RPMI7951 (cell line): ENCODE results near the gene FBXO24. TPM values are rescaled to one million over a fixed set of nuclear protein-coding genes. Genes with fewer than 3 reads are reported as not detected.
"Not testable (repeated sequence)": the region's sequence is repeated elsewhere in the genome, so short reads cannot be mapped to it uniquely, and the experiment has no call there.

Experiments used
- DNase-seq: peaks from one replicate; pipeline ENCODE4 v3.0.0-alpha.2; 2012; ENCODE audit warnings: low read depth
- total RNA-seq: library from RNA; depleted of rRNA; stranded (reverse); fragments of >200 nt; shearing (Covaris generic); gene quantifications from 2 replicates; pipeline ENCODE4 v1.2.3, GENCODE V29; 2014

FBXO24 gene
- total RNA-seq, 1 experiment from 2014 or later = 0.72 TPM

DNA sequence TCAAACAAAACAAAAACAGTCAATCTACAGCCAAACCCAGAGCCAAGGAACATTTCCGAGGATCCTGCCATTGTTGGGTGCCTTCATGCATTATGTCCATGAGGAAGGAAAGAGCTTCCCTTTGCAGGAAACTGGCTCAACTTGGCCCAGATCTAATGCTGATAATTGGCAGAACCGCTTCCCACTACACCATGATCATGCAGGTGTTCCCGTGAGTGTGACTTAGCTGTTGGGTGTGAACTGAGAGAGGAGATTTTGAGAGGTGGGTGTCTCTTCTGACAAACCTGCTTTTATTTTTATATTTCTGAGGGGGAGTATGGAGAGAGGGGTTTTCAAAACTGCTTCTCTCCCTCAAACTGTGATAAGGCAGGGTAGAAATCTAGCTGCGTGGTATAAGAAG, 27.0 kb upstream of the FBXO24 start:
- no peak for DNase-seq

DNA sequence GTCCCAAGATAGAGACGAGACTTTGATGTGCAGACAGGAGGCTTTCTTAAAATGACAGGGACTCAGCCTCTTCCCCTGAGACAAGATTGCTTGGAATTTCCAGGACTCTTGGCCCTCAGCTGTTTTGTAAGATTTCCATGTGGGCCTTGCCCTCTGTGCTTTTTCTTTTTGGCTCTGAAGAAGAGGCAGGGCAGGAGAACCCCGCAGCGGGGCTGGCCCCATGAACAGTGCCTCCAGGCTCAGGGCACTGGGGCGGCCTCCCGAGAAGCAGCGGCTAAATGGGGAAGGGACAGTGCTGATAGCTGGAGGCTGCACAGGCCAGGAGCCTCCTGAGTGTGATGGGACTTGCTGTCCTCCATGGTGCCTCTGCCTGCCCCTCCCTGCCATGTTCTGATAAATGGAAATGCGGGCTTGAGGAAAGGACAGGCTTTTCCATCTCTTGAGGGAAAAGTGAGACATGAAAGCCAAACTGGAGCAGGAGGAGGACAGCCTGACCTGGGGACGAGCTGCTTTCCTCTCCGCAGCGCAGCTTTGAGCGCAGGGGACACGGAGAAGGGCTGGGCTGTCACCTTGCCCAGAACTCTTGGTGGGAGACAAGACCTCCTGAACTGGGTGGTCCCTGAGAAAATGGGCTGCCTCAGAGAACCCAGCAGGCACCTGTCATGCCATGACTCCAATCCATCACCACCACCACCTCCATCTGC, 24.5 kb upstream of the FBXO24 start:
- no peak for DNase-seq

DNA sequence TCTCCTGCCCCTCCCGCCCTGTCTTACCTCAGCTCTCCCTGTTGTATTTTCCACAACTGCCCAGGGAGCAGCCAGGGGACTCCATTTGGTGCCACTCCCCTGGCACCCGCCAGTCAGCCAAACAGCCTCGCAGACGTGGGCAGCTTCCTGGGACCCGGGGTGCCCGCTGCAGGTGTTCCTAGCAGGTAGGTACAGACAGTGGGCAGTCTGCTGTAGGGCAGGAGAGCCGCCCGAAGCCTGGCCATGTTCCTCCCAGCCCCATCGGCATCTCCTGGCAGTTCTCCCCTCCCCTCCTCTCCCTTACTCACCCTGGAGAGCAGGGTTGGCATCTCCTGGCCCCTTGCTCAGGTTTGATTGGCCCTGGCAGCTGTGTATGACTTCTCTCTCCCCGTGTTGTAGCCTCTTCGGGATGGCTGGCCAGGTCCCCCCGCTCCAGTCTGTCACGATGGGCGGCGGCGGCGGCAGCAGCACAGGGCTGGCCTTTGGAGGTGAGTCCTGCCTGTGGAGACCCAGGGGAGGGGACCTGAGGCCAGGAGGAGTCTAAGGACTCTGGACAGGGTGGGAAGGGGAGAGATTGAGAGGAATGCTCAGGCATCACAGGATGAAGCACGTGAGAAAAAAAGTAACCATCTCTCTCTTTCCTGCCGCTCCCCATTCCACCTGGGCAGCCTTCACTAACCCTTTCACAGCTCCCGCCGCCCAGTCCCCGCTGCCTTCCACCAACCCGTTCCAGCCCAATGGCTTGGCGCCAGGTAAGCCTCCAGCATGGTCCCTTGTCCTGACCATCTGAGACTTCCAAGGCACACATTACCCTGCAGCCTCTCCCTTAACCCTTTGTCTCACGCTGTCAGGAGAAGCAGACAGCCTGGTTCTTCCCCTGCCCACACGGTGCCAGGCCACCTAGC, 23.7 kb upstream of the FBXO24 start:
- DNase-seq = no peak

DNA sequence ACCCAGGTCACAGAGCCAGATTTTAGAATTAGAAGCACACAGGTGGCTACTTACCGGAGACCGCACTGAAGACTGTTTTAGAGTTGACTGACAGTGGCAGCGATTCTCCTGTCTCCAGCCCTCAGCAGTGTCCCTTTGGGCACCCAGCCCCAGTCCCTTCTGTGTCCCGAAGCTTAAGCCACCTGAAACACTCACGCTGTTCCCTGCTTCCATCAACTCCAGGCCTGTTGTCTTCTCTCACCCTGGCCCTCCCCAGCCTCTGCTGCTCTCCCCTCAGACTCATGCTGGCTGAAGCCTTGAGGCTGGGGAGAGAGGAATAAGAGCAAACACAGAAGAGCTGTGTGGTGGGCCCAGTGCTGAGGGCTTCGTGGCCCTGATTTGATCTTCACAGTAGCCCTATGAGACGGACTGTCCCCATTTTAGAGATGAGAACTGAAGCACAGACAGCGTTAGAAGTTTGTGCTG, 23.0 kb upstream of the FBXO24 start:
- DNase-seq = no peak

DNA sequence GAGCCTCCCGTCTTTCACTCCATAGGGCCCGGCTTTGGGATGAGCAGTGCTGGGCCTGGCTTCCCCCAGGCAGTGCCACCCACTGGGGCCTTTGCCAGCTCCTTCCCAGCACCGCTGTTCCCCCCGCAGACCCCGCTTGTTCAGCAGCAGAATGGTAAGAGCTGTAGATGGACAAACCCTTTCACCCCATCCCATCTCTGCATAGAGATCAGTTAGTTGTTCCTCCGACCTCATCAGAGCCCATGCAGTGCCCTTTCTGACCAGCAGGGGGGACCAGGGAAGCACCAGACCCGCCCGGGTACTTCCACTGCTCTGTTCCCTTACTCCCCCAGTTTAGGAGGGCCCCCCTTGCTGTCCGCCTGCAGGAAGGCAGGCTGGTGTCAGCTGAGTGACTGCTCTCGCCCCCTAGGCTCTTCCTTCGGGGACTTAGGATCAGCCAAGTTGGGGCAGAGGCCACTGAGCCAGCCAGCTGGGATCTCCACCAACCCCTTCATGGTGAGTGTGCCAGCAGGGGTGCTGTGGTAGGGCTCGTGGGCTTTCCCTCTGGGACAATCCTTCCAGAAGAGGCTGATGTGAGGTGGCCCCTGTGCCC, 22.2 kb upstream of the FBXO24 start:
- peak; percentile 67 for DNase-seq

DNA sequence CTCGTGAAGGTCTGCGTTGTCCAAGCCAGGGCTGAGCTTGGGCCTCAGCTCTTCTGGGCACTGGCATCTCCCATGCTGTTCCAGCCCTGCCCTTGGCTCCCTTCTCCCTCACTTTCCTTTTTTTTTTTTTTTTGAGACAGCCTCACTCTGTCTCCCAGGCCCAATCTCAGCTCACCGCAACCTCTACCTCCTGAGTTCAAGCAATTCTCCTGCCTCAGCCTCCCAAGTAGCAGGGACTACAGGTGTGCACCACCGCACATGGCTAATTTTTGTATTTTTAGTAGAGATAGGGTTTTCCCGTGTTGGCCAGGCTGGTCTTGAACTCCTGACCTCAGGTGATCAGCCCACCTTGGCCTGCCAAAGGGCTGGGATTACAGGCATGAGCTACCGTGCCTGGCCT, 21.7 kb upstream of the FBXO24 start:
- not testable (repeated sequence) for DNase-seq

DNA sequence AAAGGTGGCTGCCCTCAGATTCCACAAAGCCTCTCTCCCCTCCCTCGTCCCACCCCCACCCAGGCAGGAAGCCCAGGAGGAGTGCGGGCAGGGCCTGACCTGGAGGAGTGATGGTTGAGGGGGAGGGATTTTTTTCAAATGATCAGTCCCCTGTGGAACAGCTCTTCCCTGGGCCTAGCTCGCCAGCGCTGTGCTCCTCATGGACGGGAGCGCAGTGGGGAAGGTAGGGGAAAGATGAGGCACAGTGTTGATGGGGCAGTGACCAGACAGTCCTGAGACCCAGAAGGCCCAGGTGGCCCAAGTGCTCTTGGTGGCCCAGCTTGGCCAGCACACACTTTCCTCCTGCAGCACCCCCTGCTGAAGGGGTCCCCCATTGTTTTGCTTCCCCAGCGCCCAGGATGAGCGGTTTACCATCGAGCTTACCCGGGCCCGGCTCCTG, 21.0 kb upstream of the FBXO24 start:
- no peak for DNase-seq

DNA sequence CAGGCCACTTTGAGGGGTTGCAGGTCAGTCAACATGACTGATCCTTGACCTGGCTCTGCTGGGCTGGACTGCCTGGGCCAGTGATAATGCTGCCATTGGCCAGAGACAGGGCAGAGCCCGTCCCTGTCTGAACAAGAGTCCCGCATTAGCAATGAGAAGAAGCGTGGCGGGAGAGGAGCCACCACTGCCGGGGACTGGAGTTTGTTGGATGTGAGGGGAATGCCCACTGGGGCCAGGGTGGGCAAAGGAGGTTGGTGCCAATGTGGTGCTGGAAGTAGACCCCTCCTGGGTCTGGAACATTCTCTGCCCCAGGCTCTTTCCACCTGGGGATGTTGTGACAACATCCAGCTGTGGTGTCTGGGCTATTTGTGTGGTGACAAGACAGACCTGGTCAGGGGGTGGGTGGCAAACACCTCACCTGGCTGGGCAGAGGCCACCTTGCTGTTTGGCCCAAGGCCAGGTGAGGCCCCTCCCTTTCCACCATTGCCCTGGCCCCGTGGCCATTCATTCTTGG, 20.1 kb upstream of the FBXO24 start:
- DNase-seq = no peak

DNA sequence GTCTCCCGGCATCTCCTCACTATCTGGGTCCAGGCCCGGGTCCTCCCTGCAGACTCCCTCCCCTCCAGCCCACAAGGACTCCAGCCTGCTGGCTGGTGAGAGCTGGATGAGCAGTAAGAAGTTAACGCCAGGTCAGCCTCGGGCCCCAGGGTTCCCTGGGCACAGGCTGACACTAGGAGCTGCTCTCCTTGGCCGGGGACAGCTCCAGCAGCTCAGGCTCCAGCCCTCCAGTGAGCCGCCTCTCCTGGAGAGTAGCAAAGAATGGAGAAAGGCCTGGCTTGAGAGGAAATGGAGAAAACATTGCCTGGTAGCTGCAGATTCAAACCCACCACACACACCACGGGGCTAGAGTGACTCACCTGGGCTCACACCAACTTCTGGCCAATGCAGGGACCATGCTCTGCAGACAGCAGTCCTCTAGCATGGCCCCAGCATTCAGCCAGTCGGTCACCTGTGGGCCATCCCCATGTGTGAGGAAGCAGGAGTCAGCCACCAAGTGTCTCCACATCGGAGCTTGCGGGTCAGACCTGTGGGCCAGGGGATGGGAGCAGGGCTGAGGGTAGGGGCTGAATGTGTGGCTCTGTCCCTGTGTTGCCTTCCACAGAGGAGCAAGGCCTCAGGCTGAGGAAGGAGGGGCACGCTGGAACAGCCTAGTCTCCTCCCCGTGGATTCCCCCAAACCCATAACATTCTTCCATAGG, 18.9 kb upstream of the FBXO24 start:
- DNase-seq = no peak

DNA sequence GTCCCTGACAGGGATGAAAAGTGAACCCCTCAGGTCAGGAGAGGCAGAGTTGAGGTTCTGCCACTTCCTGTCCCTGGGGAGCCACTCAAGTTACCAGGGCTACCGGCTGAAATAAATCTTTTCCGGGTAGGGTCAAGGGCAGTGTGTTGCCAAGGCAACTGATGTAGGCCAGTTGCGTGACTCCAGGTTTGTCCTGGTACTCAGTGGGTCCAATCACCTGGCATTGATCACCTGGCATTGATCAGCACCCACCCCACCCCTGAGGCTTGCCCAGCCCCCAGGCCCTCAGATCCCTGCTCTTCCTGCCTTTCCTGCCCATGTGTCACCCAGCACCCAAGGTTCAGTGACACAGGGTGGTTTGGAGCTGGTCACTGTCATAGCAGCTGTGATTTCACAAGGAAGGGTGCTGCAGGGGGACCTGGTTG, 18.4 kb upstream of the FBXO24 start:
- DNase-seq = no peak

DNA sequence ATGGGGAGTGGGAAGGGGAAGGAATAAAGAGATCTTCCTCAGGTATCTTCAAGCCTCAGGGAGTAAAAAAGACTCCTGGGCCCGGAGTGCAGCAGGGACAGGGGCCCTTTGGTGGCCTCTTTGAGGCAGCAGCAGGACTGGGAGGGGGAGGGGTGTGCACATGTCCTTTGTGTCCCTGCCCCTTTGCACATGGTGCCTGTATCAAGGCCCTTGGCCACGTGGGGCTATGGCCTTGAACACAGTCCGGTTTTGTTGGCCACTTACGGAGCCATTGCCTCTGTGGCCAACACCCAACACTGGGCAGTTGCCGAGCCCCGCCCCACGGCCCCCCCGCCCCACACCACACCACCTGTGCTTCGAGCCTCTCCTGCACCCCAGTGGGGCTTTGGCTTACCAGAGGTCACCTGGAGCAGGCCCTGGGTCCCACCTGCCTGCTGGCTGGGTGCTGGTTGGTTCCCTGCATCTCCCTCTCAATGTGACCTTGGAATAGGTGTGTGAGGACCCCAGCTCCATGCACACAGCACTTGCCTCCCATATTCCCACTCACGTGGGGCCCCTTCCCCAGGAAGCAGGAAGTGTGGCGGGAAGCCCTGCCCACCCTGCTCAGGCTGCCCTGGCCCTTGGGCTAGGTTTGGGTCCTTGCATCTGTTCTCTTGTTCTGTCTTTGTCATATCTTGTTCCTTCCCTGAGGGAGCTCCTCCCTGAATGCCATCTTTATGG, 17.8 kb upstream of the FBXO24 start:
- DNase-seq = no peak

DNA sequence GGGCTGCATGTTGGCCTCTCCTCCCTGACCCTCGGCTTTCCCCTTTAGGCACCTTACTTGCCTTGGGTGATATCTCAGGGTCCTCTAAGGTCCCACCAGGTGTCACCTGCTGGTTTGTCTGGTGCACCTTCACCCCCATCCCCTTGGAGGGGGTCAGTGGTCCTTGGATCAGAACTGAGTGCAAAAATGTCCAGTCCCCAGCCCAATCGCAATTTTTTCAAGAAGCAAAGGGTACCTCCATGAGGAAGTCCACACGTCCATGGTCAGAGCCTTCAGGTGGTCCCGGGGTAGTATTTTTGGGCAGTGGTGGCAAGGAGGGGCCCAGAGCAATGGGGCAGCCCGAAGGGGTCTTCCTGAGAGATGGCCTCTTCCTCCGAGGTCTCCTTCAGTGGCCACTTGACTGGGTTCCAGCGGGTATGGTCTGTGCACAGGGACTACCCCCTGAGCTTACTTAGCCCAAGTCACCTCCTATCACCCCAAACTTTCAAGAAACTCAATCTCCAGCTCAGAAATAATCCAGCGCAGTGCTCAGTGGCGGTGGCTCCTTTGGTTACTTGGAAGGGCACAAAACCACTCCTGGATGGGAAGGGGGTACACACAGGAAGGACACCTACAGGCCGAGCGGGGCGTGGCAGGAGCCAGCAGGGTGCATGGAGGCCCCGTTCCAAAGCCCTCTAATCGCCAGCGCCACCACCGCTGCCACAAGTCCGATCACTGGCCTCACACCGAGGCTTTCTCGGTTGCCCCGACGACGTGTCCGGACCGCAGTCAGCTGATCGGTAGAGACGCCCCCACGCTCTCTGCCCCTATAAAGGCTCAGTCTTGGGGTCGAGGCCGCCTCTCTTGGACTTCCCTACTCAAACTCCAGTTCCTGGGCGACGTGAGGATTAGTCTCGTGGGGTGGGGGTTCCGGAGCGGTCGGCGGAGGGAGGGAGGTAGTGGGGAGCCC, 17.0 kb upstream of the FBXO24 start:
- peak; percentile 50 for DNase-seq

DNA sequence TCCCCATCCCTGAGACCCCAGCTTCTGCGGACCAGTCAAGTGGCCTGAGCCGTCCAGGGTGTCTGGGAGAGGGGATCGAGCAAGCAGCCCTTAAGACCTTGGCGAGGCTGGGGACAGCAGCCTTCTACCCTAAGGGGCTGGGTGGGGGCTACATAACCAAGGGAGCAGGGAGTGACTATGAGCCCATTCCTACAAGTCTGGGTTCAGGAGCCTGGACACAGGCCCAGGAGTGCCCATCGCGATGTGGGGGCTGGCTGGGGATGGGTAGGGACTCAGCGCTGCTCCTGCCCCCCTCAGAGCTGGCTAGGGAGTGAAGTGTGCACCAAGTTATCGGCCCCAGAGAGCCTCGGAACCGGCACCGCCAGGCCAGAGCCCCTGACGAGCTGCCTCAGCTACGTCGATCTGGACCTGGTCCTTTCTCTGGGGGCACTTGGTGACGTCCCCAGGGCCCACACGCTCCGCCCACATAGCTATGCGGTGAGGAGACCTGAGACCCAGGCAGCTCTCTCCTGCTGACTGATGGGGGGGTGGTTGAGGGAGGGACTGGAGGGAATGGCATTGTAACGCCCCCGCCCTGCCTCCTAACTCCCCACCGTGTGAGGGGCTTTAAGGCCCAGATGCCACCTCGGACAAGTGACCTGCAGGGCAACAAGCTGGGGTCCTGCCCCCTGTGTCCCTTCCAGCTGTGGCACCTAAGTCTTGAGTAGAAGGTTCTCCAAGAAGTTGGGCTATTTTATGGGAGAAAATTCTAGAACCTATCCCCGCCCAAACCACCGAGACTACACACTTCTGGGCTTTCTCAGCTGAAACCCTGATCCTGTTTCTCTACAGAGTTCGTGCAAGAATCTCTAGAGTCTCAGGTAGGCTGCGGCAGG, 14.9 kb upstream of the FBXO24 start:
- no peak for DNase-seq

DNA sequence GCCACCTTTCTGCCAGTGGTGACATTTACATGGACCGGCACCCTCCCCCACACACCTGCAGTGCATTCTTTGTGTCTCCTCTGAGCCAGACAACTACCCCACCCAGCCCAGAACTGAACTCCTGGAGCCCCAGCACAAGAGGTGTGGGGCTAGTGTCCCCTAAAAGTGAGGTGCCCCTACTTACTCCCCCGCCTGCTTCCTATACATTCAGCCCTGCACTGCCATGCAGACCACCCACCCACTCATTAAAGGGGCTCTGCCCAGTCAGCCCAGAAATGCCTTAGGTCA, 14.4 kb upstream of the FBXO24 start:
- DNase-seq = no peak

DNA sequence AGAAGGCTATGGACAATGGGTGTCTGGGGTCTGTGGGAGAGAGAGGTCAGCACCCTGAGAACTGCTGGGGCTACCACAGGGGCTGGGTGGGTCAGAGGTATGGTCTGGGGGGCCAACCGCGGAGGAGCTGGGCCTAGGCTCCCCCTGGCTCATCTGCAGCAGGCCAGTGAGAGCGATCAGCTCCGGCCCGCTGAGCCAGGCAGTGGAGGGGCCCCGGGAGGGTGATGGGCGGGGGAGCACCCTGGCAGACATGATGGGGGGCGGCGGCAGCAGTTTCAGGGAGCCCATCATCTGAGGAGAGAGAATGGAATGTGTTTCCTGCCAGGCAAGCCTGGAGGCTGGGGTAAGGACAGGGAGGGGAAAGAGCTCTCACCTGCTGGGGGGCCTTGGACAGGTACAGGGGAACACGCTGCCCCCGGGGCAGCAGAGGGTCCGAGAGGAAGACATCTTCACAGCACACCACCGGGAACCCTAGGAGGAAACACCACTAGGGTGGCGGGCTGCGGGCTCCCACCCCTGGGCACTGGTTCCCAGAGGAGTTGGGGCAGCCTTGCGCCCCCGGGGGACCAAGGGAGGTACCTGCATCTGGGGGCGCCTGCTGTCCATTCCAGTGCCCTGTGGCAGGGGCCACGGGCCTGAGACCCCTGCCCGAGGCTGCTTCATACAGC, 13.7 kb upstream of the FBXO24 start:
- DNase-seq = no peak

DNA sequence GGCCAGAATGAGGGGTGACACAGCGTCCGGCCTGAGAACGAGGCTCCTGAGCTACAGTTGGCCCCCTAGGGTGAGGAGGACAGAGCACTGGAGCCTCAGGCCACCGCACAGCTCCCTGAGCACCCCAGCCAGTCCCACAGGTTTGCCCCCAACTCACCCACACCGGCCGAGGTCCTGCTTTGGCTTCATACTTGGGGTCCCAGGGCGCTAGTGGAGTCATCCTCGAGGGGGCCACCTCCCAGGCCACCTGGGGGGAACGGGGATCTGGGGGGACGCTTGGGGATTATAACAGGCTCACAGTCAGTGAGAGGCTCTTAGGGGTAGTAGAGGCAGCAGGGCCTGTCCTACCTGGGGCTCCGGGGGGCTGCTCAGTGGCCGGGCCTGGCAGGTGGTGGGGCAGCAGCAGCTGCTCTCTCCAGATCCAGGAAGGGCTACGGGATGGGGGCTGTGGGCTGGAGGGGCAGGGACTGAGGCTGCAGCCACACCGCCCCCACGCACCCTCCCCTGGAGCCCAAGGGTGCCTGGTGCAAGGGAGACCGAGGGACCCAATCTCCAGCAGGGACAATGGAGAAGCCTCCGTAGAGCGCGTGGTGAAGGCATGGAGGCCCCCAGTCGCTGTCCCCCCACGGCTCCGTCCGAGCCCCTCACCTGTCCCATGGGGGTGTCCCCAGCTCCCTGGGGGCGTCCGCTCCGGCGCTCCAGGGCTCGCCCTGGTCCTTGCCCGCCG, 13.0 kb upstream of the FBXO24 start:
- DNase-seq = no peak

DNA sequence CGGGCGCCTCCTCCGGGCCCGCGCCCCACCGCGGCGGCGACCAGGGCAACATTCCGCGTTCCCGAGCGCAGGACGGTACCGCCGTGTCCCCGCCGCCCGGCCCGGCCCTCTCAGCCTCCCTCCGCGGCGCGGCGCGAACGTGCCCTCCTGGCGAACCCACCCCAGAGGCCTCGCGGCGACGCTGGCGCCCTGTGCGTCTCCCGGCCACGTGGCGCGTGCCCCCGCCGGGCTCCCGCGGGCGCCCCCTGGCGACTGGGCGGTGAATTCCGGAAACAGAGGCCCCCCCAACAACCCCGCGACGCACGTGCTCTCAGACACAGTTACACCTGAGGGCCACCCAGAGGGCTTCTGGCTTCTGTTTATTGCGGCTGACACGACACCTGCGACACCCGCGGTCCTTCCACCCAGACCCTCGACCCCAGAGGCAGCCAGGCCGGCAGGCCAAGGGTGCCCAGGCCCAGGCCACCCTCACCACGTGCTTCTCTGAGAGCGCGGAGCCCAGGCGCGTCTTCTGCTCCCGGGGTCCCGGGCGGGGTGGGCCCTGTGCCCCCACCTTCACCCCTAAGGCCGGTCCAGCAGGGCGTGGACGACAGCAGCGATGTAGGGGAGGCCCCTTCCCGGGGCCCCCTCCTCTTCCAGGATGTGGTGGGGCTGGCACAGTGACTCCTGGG, 12.3 kb upstream of the FBXO24 start, which contains the start of gene SAP25:
Gene SAP25 (minus strand): TSS at position 210 of the 671 bp plus-strand sequence. CDS start 158 bp downstream, at position 52.
- DNase-seq = no peak
